Measurements from ENCODE around the gene C3orf20. TPM values are rescaled to one million over a fixed set of nuclear protein-coding genes. Genes with fewer than 3 reads are reported as not detected.
"Not testable (repeated sequence)": the region's sequence is repeated elsewhere in the genome, so short reads cannot be mapped to it uniquely, and the experiment has no call there.

The C3orf20 gene
- total and polyA plus RNA-seq, 2 donors (not counting 1 experiment from before 2014, with no cell fraction given): 0.12 to 0.34 TPM

DNA sequence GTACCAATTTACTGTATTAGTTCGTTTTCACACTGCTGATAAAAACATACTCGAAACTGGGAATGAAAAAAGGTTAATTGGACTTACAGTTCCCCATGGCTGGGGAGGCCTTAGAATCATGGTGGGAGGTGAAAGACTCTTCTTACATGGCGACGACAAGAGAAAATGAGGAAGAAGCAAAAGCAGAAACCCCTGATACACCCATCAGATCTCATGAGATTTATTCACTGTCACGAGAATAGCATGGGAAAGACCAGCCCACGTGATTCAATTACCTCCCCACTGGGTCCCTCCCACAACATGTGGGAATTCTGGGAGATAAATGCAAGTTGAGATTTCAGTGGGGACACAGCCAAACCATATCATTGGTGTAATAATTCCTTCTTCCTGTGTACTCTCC lies 69.6 kb downstream of the C3orf20 start:
- DNase-seq (no peak), ATAC-seq (ENCODE audit: low read depth) (no peak)
- intact Hi-C loops (cut with micrococcal nuclease): no loop called here
- Histone ChIP-seq H3K27me3 (replicated peaks in 1 of 4; ENCODE audit: control extremely low read depth in 1 of 4, control insufficient read depth in 3 of 4, insufficient read depth in 4 of 4, low read length in 3 of 4) (peaks cover 0 to 6% (median 2%) of the 10 kb centered on the region in 4 experiments), H3K9me3 (ENCODE audit: control extremely low read depth in 1 of 3, control insufficient read depth in 2 of 3, insufficient read depth in 1 of 3, low read length in 2 of 3) (peaks cover 0 to 3% (median 0%) of the 10 kb centered on the region in 3 donors), H3K27ac (ENCODE audit: low read length in 2 of 2) (no peak overlapping the region), H3K4me1 (ENCODE audit: control insufficient read depth in 2 of 2, insufficient read depth in 2 of 2, low read length in 2 of 2) (no peaks in the 10 kb centered on the region), H3K79me2 (ENCODE audit: control insufficient read depth, insufficient read depth, low read length) (no peaks in the 10 kb centered on the region), H4K20me1 (ENCODE audit: control insufficient read depth, insufficient read depth, low read length, poor library complexity, severe bottlenecking) (no peaks in the 10 kb centered on the region), H3K4me3 (ENCODE audit: control extremely low read depth in 1 of 5, extremely low read depth in 1 of 5, insufficient read depth in 1 of 5, low read depth in 2 of 5, low read length in 4 of 5) (no peak overlapping the region), H3K9ac (ENCODE audit: low read length) (no peak overlapping the region), H2AFZ (ENCODE audit: insufficient read depth, low read depth, low read length, poor library complexity, severe bottlenecking) (no peak overlapping the region), H3K36me3 (replicated peaks in 1 of 2; ENCODE audit: control extremely low read depth in 1 of 2, control insufficient read depth in 1 of 2, extremely low read depth in 1 of 2, insufficient read depth in 2 of 2, low read length in 1 of 2) (no peaks in the 10 kb centered on the region), H3K4me2 (replicated peaks; ENCODE audit: low read depth, low read length, poor library complexity, severe bottlenecking) (no peak overlapping the region)
- Mint-ChIP-seq H3K27ac (no peak overlapping the region), H3K9me3 (ENCODE audit: insufficient read depth) (peaks cover under 1% of the 10 kb centered on the region), H3K27me3 (peaks cover 26% of the 10 kb centered on the region), H3K4me3 (no peak overlapping the region), H3K4me1 (no peaks in the 10 kb centered on the region)
- no peak for TF ChIP-seq EZH2 (IDR thresholded peaks at IDR 0.05; ENCODE audit: borderline replicate concordance, insufficient read depth, low read depth, low read length, poor library complexity, severe bottlenecking)
- TF ChIP-seq, protein P1, sequence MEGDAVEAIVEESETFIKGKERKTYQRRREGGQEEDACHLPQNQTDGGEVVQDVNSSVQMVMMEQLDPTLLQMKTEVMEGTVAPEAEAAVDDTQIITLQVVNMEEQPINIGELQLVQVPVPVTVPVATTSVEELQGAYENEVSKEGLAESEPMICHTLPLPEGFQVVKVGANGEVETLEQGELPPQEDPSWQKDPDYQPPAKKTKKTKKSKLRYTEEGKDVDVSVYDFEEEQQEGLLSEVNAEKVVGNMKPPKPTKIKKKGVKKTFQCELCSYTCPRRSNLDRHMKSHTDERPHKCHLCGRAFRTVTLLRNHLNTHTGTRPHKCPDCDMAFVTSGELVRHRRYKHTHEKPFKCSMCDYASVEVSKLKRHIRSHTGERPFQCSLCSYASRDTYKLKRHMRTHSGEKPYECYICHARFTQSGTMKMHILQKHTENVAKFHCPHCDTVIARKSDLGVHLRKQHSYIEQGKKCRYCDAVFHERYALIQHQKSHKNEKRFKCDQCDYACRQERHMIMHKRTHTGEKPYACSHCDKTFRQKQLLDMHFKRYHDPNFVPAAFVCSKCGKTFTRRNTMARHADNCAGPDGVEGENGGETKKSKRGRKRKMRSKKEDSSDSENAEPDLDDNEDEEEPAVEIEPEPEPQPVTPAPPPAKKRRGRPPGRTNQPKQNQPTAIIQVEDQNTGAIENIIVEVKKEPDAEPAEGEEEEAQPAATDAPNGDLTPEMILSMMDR (IDR thresholded peaks at IDR 0.05): no peak
- ChIA-PET POLR2A (no interaction called here), CTCF (no interaction called here)
- no CpG with 5 or more reads among the region's 6 CpGs for WGBS (ENCODE audit: insufficient coverage)

DNA sequence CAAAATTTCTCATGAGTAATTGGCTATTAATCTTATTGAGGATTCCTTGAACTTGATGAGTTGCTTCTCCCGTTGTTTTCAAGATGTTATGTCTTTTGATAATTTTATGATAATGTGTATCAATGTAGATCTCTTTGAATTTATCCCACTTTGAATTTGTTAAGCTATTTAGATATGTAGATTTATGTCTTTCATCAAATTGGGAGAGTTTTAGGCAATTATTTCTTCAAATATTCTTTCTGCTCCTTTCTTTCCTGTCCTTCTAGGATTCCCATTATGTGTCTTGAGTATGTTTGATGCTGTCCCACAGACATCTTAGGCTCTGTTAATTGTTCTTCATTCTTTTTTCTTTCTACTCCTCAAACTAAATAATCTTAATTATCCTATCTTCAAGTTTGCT lies 75.7 kb downstream of the C3orf20 start:
- Histone ChIP-seq H3K9me3 (ENCODE audit: control extremely low read depth in 1 of 3, control insufficient read depth in 2 of 3, insufficient read depth in 1 of 3, low read length in 2 of 3) (peaks cover 0 to 8% (median 7%) of the 10 kb centered on the region in 3 donors), H3K4me3 (ENCODE audit: control extremely low read depth in 1 of 5, extremely low read depth in 1 of 5, insufficient read depth in 1 of 5, low read depth in 2 of 5, low read length in 4 of 5) (no peak overlapping the region), H3K27me3 (replicated peaks in 1 of 4; ENCODE audit: control extremely low read depth in 1 of 4, control insufficient read depth in 3 of 4, insufficient read depth in 4 of 4, low read length in 3 of 4) (peaks cover 0 to 4% (median 0%) of the 10 kb centered on the region in 4 experiments), H4K20me1 (ENCODE audit: control insufficient read depth, insufficient read depth, low read length, poor library complexity, severe bottlenecking) (no peaks in the 10 kb centered on the region), H3K4me1 (ENCODE audit: control insufficient read depth in 2 of 2, insufficient read depth in 2 of 2, low read length in 2 of 2) (no peaks in the 10 kb centered on the region), H3K79me2 (ENCODE audit: control insufficient read depth, insufficient read depth, low read length) (no peaks in the 10 kb centered on the region), H3K4me2 (replicated peaks; ENCODE audit: low read depth, low read length, poor library complexity, severe bottlenecking) (no peak overlapping the region), H3K27ac (ENCODE audit: low read length in 2 of 2) (no peak overlapping the region), H2AFZ (ENCODE audit: insufficient read depth, low read depth, low read length, poor library complexity, severe bottlenecking) (no peak overlapping the region), H3K36me3 (replicated peaks in 1 of 2; ENCODE audit: control extremely low read depth in 1 of 2, control insufficient read depth in 1 of 2, extremely low read depth in 1 of 2, insufficient read depth in 2 of 2, low read length in 1 of 2) (no peaks in the 10 kb centered on the region), H3K9ac (ENCODE audit: low read length) (no peak overlapping the region)
- H3K9me3 Mint-ChIP-seq (ENCODE audit: insufficient read depth): peaks cover 14% of the 10 kb centered on the region
- no peak for ATAC-seq (ENCODE audit: low read depth)
- intact Hi-C loops (cut with micrococcal nuclease): no loop called here
- ChIA-PET POLR2A (no interaction called here), CTCF (no interaction called here)
- DNase-seq: no peak
- peaks cover 23% of the 10 kb centered on the region for H3K27me3 Mint-ChIP-seq
- no peak overlapping the region for H3K4me3 Mint-ChIP-seq
- no peaks in the 10 kb centered on the region for H3K4me1 Mint-ChIP-seq
- WGBS (ENCODE audit: insufficient coverage): no CpG with 5 or more reads among the region's 1 CpG
- no peak overlapping the region for H3K27ac Mint-ChIP-seq
- TF ChIP-seq, protein P1 (IDR thresholded peaks at IDR 0.05): no peak
- no peak for TF ChIP-seq EZH2 (IDR thresholded peaks at IDR 0.05; ENCODE audit: borderline replicate concordance, insufficient read depth, low read depth, low read length, poor library complexity, severe bottlenecking)

DNA sequence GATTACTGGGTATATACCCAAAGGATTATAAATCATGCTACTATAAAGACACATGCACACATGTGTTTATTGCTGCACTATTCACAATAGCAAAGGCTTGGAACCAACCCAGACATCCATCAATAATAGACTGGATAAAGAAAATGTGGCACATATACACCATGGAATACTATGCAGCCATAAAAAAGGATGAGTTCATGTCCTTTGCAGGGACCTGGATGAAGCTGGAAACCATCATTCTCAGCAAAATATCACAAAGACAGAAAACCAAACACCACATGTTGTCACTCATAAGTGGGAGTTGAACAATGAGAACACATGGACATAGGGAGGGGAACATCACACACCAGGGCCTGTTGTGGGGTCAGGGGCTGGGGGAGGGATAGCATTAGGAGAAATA lies 78.0 kb downstream of the C3orf20 start:
- H3K4me3 ChIP-seq (ENCODE audit: control extremely low read depth in 1 of 5, extremely low read depth in 1 of 5, insufficient read depth in 1 of 5, low read depth in 2 of 5, low read length in 4 of 5); H3K9me3 ChIP-seq (ENCODE audit: control extremely low read depth in 1 of 3, control insufficient read depth in 2 of 3, insufficient read depth in 1 of 3, low read length in 2 of 3); intact Hi-C loops (cut with micrococcal nuclease); H3K27me3 ChIP-seq (replicated peaks in 1 of 4; ENCODE audit: control extremely low read depth in 1 of 4, control insufficient read depth in 3 of 4, insufficient read depth in 4 of 4, low read length in 3 of 4); H3K4me1 Mint-ChIP-seq; H3K27ac Mint-ChIP-seq; CTCF ChIA-PET; POLR2A ChIA-PET; H3K9ac ChIP-seq (ENCODE audit: low read length); H4K20me1 ChIP-seq (ENCODE audit: control insufficient read depth, insufficient read depth, low read length, poor library complexity, severe bottlenecking); H3K36me3 ChIP-seq (replicated peaks in 1 of 2; ENCODE audit: control extremely low read depth in 1 of 2, control insufficient read depth in 1 of 2, extremely low read depth in 1 of 2, insufficient read depth in 2 of 2, low read length in 1 of 2); H3K79me2 ChIP-seq (ENCODE audit: control insufficient read depth, insufficient read depth, low read length); H3K4me2 ChIP-seq (replicated peaks; ENCODE audit: low read depth, low read length, poor library complexity, severe bottlenecking); ATAC-seq (ENCODE audit: low read depth); H3K4me1 ChIP-seq (ENCODE audit: control insufficient read depth in 2 of 2, insufficient read depth in 2 of 2, low read length in 2 of 2); DNase-seq; H2AFZ ChIP-seq (ENCODE audit: insufficient read depth, low read depth, low read length, poor library complexity, severe bottlenecking); H3K4me3 Mint-ChIP-seq; H3K27ac ChIP-seq (ENCODE audit: low read length in 2 of 2): not testable (repeated sequence)
- peaks cover 14% of the 10 kb centered on the region for H3K9me3 Mint-ChIP-seq (ENCODE audit: insufficient read depth)
- H3K27me3 Mint-ChIP-seq: peaks cover 30% of the 10 kb centered on the region
